Measurements from ENCODE around the gene ADAP1.

DNA sequence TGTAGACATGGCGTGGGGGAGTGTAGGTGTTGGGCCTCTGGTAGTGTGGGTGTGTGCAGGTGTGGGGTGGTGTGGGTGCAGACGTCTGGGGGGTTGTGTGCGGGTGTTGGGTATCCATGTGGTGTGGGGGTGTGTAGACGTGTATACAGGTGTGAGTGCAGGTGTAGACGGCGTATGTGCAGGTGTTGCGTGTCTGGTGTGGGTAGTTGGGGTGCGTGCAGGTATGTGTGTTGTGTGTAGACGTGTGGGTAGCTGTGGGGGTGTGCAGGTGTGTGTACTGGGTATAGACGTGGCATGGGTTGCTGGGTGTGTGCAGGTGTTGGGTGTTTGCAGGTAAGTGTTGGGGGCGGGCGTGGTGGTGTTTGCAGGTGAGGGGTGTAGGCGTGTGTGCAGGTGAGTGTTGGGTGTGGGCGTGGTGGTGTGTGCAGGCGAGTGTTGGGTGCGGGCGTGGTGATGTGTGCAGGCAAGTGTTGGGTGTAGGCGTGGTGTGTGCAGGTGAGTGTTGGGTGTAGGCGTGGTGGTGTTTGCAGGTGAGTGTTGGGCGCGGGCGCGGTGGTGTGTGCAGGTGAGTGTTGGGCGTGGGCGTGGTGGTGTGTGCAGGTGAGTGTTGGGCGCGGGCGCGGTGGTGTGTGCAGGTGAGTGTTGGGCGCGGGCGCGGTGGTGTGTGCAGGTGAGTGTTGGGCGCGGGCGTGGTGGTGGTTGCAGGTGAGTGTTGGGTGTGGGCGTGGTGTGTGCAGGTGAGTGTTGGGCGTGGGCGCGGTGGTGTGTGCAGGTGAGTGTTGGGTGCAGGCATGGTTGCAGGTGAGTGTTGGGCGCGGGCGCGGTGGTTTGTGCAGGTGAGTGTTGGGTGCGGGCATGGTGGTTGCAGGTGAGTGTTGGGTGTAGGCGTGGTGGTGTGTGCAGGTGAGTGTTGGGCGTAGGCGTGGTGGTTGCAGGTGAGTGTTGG is 61.6 kb downstream of the ADAP1 start:
- no peak for TF ChIP-seq CTCF (conservative IDR thresholded peaks at IDR 0.05 in 1 of 2, IDR thresholded peaks at IDR 0.05 in 1 of 2; ENCODE audit: extremely low read depth in 1 of 2, insufficient read depth in 1 of 2, low read depth in 1 of 2, low read length in 2 of 2)
- TF ChIP-seq EZH2 (IDR thresholded peaks at IDR 0.05; ENCODE audit: borderline replicate concordance, low read length): no peak
